ENCODE data around the gene CHCHD6.
A peak's percentile ranks its signal among the peaks of the same experiment; 100 is the strongest.

The CHCHD6 gene, protein sequence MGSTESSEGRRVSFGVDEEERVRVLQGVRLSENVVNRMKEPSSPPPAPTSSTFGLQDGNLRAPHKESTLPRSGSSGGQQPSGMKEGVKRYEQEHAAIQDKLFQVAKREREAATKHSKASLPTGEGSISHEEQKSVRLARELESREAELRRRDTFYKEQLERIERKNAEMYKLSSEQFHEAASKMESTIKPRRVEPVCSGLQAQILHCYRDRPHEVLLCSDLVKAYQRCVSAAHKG
- total RNA-seq, result 6.1 to 6.4 (median 6.2) reads per million in 3 donors

GRCh38 chr3:126703512-126704493 lies at the start of gene CHCHD6:
Gene CHCHD6 (plus strand): TSS chr3:126704240. CDS start chr3:126704313, 73 bp downstream.
- Histone ChIP-seq H3K36me3 (ENCODE audit: control insufficient read depth, insufficient read depth, low read length) (no peaks in the 10 kb centered on the region), H3K27me3 (replicated peaks; ENCODE audit: control insufficient read depth, insufficient read depth, low read length, poor library complexity, severe bottlenecking) (peaks cover 5% of the 10 kb centered on the region), H3K4me1 (ENCODE audit: control insufficient read depth, insufficient read depth, low read length, poor library complexity, severe bottlenecking) (peaks cover 8% of the 10 kb centered on the region), H3K27ac (ENCODE audit: insufficient read depth, low read length, poor library complexity, severe bottlenecking) (peak within 1 kb of the TSS; percentile 36), H3K9me3 (ENCODE audit: control insufficient read depth, low read length) (no peaks in the 10 kb centered on the region), H3K4me3 (ENCODE audit: insufficient read depth, low read depth, low read length, poor library complexity, severe bottlenecking) (peak within 1 kb of the TSS; percentile 63)
- peak; percentile 92 for DNase-seq

- Histone ChIP-seq H3K4me1 (ENCODE audit: control insufficient read depth, insufficient read depth, low read length, poor library complexity, severe bottlenecking) (peaks cover 3% of the 10 kb centered on the region), H3K27me3 (replicated peaks; ENCODE audit: control insufficient read depth, insufficient read depth, low read length, poor library complexity, severe bottlenecking) (no peaks in the 10 kb centered on the region), H3K4me3 (ENCODE audit: insufficient read depth, low read depth, low read length, poor library complexity, severe bottlenecking) (peak within 1 kb of the TSS; percentile 49)
Measured at GRCh38 chr3:126654571-126655383, 49.3 kb upstream of the CHCHD6 start, which contains the start of gene TXNRD3. Gene TXNRD3 (minus strand): TSS chr3:126655124.

DNA sequence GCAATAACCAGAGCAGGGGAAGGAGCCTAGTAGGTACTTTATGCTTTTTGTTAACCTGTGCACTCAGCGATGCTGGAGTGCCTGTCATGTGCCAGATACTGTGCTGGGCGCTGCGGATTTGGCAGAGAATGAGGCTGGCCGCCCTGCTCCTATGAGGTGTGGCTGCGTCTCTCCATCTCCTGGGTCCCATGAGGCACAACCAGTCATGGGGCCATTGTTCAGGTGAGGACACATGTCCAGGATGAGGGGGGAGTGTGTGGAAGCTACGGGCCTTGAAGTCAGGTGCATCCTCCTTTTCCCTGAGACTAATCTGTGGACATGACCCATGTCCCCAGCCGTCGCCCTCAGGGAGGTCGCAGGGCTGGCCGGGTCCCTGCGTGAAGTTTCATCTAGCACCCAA lies 48.2 kb upstream of the CHCHD6 start:
- Histone ChIP-seq H3K4me3 (ENCODE audit: insufficient read depth, low read depth, low read length, poor library complexity, severe bottlenecking) (no peak overlapping the region), H3K9me3 (ENCODE audit: control insufficient read depth, low read length) (no peaks in the 10 kb centered on the region), H3K27ac (ENCODE audit: insufficient read depth, low read length, poor library complexity, severe bottlenecking) (no peak overlapping the region), H3K36me3 (ENCODE audit: control insufficient read depth, insufficient read depth, low read length) (no peaks in the 10 kb centered on the region), H3K27me3 (replicated peaks; ENCODE audit: control insufficient read depth, insufficient read depth, low read length, poor library complexity, severe bottlenecking) (peaks cover 2% of the 10 kb centered on the region), H3K4me1 (ENCODE audit: control insufficient read depth, insufficient read depth, low read length, poor library complexity, severe bottlenecking) (peaks cover 3% of the 10 kb centered on the region)
- DNase-seq, result no peak

More at GRCh38 chr3:126654571-126655383, 49.3 kb upstream of the CHCHD6 start, which contains the start of gene TXNRD3:
- Histone ChIP-seq H3K36me3 (ENCODE audit: control insufficient read depth, insufficient read depth, low read length) (no peaks in the 10 kb centered on the region), H3K9me3 (ENCODE audit: control insufficient read depth, low read length) (no peaks in the 10 kb centered on the region), H3K27ac (ENCODE audit: insufficient read depth, low read length, poor library complexity, severe bottlenecking) (no peak within 1 kb of the TSS)
- peak in 2 of 3 donors; percentile 38 to 44 for DNase-seq

GRCh38 chr3:126656371-126657134 lies 47.5 kb upstream of the CHCHD6 start:
- H3K9me3 ChIP-seq (ENCODE audit: control insufficient read depth, low read length), result no peaks in the 10 kb centered on the region
- H3K4me3 ChIP-seq (ENCODE audit: insufficient read depth, low read depth, low read length, poor library complexity, severe bottlenecking), result no peak overlapping the region
- H3K27me3 ChIP-seq (replicated peaks; ENCODE audit: control insufficient read depth, insufficient read depth, low read length, poor library complexity, severe bottlenecking), result peaks cover 3% of the 10 kb centered on the region
- H3K27ac ChIP-seq (ENCODE audit: insufficient read depth, low read length, poor library complexity, severe bottlenecking), result no peak overlapping the region
- DNase-seq, result no peak
- no peaks in the 10 kb centered on the region for H3K36me3 ChIP-seq (ENCODE audit: control insufficient read depth, insufficient read depth, low read length)
- peaks cover 3% of the 10 kb centered on the region for H3K4me1 ChIP-seq (ENCODE audit: control insufficient read depth, insufficient read depth, low read length, poor library complexity, severe bottlenecking)

DNA sequence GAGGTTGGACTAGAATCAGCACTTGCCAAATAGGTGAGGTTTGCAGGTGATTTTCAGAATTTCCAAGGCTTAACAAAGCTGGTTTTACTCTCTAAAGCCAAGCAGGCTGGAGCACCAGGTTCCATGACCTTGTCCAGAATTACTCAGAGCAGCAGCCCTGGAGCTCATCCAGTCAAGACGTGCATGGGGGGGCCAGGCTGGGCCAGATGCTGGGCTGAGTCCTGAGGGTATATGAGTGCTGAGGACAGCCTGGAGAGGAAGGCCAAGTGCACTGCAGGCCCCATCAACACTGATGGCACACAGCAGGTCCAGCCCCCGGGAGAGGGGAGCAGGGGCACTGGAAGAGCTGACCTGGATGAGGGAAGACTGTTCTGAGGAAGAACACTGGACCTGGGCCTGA lies 46.1 kb upstream of the CHCHD6 start:
- H3K36me3 ChIP-seq (ENCODE audit: control insufficient read depth, insufficient read depth, low read length), result no peaks in the 10 kb centered on the region
- no peaks in the 10 kb centered on the region for H3K9me3 ChIP-seq (ENCODE audit: control insufficient read depth, low read length)
- peaks cover 3% of the 10 kb centered on the region for H3K27me3 ChIP-seq (replicated peaks; ENCODE audit: control insufficient read depth, insufficient read depth, low read length, poor library complexity, severe bottlenecking)
- no peak overlapping the region for H3K4me3 ChIP-seq (ENCODE audit: insufficient read depth, low read depth, low read length, poor library complexity, severe bottlenecking)
- DNase-seq, result no peak
- no peak overlapping the region for H3K27ac ChIP-seq (ENCODE audit: insufficient read depth, low read length, poor library complexity, severe bottlenecking)
- H3K4me1 ChIP-seq (ENCODE audit: control insufficient read depth, insufficient read depth, low read length, poor library complexity, severe bottlenecking), result peaks cover 3% of the 10 kb centered on the region

GRCh38 chr3:126658584-126658983 lies 45.5 kb upstream of the CHCHD6 start:
- Histone ChIP-seq H3K4me1 (ENCODE audit: control insufficient read depth, insufficient read depth, low read length, poor library complexity, severe bottlenecking) (peaks cover 3% of the 10 kb centered on the region), H3K27me3 (replicated peaks; ENCODE audit: control insufficient read depth, insufficient read depth, low read length, poor library complexity, severe bottlenecking) (peaks cover 3% of the 10 kb centered on the region), H3K36me3 (ENCODE audit: control insufficient read depth, insufficient read depth, low read length) (no peaks in the 10 kb centered on the region), H3K4me3 (ENCODE audit: insufficient read depth, low read depth, low read length, poor library complexity, severe bottlenecking) (no peak overlapping the region), H3K27ac (ENCODE audit: insufficient read depth, low read length, poor library complexity, severe bottlenecking) (no peak overlapping the region), H3K9me3 (ENCODE audit: control insufficient read depth, low read length) (no peaks in the 10 kb centered on the region)
- DNase-seq, result no peak

DNA sequence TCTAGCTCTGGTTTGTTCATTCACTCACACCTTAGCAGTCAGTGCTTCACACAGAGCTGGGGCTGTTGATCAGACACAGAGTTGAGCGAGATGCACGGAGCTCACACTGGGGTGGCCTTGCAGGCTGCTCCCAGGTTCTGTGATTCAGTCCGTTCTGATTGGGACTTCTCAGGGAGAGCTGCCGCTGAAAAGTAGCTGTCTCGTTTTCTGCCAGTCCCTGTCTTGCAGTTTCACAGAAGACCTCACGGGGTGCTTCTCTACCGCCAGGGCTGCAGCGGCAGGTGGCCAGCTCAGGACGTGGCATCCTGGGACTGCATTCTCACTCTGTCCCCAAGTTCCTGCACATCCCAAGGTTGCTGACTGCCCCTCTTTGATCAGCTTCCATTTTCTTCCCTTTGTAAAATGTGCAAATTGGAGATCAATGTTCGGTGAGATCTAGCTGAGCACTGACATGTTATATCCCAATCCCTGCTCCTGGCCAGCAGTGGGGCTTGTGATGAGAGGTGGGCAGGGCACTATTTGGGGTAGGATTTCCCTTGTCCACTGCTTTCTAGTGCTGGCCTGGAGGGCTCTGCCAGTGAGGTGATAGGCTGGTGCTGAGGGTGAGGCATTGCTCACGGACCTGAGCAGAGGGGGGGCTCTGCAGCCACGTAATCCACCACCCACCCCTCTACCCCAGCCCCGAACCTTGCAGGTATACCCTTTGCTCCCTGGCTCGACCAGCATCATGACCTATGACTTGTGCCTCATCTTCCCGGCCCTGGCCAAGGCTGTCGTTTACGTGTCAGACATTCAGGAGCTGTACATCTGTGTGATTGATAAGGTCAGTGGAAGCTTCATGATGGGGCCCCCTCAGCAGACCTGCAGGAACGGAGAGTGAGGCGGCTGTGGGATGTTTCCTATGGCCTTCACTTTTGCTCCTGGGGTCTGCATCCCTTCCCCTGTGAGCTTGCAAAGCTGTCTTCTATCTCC lies 43.8 kb upstream of the CHCHD6 start:
- no peaks in the 10 kb centered on the region for H3K9me3 ChIP-seq (ENCODE audit: control insufficient read depth, low read length)
- no peaks in the 10 kb centered on the region for H3K36me3 ChIP-seq (ENCODE audit: control insufficient read depth, insufficient read depth, low read length)
- H3K27ac ChIP-seq (ENCODE audit: insufficient read depth, low read length, poor library complexity, severe bottlenecking), result no peak overlapping the region
- peaks cover 3% of the 10 kb centered on the region for H3K27me3 ChIP-seq (replicated peaks; ENCODE audit: control insufficient read depth, insufficient read depth, low read length, poor library complexity, severe bottlenecking)
- H3K4me1 ChIP-seq (ENCODE audit: control insufficient read depth, insufficient read depth, low read length, poor library complexity, severe bottlenecking), result no peaks in the 10 kb centered on the region
- DNase-seq, result no peak
- no peak overlapping the region for H3K4me3 ChIP-seq (ENCODE audit: insufficient read depth, low read depth, low read length, poor library complexity, severe bottlenecking)

DNA sequence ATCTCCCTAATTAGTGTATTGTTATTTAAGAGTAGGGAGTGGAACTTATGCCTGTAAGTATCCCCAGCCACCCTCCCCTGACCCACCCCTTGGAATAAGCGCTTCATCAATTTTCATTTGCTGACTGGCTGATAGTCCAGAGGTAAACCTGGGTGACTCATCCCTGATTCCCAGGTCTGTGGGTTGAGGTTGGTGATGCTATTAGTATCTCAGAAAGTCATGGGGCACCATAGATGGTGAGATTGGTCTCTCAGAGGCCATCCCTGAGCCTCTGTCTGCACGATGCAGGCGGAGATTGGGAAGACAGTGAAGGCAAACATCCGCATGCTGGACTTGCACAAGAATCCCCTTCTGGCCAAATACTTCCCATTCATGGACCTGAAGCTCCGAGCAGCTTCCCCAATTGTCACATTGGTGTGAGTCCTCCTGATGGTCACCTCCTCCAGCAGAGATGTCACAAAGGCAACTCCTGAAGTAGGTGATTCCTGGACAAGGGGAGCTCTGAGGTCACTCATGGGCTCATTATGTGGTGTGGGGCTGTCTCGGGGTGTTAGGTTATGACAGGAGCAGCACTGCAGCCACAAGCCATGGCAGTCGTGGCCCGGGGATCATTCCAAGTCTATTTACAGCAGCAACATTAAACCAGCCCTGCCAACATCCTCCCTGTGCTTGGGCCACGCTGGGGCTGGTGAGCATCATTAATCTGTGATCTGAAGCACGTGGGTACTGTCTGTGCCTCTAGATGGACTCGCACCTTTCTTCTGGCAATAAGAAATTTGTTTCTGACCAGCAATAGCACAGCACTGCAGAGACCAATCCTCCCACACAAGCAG lies 42.3 kb upstream of the CHCHD6 start:
- no peak overlapping the region for H3K4me3 ChIP-seq (ENCODE audit: insufficient read depth, low read depth, low read length, poor library complexity, severe bottlenecking)
- DNase-seq, result no peak
- H3K27ac ChIP-seq (ENCODE audit: insufficient read depth, low read length, poor library complexity, severe bottlenecking), result no peak overlapping the region
- H3K4me1 ChIP-seq (ENCODE audit: control insufficient read depth, insufficient read depth, low read length, poor library complexity, severe bottlenecking), result no peaks in the 10 kb centered on the region
- peaks cover 3% of the 10 kb centered on the region for H3K27me3 ChIP-seq (replicated peaks; ENCODE audit: control insufficient read depth, insufficient read depth, low read length, poor library complexity, severe bottlenecking)
- H3K36me3 ChIP-seq (ENCODE audit: control insufficient read depth, insufficient read depth, low read length), result no peaks in the 10 kb centered on the region
- no peaks in the 10 kb centered on the region for H3K9me3 ChIP-seq (ENCODE audit: control insufficient read depth, low read length)

All from effector memory CD4-positive, alpha-beta T cell (primary cell).